SK-MEL-5 (cell line): ENCODE data around the gene SAMD1. TPM values are rescaled to one million over a fixed set of nuclear protein-coding genes. Genes with fewer than 3 reads are reported as not detected.

Source experiments
- DNase-seq: peaks from one replicate; pipeline ENCODE4 v3.0.0-alpha.2; 2016; ENCODE audit warnings: low read depth, low spot score
- in situ Hi-C: cut with HindIII; loops from 2 replicates; pipeline ENCODE4 v1.10.0; 2016; ENCODE audit warnings: low sequenced_read_pairs, high pct_unique_total_duplicates, low pct_unique_long_range_greater_than_20kb
- polyA plus RNA-seq, 2 experiments: library from polyadenylated mRNA; depleted of rRNA; stranded (reverse); fragments of >200 nt; gene quantifications; 2 replicates each; pipeline ENCODE4 v1.2.3, GENCODE V29; 2015
- total RNA-seq: library from RNA; depleted of rRNA; stranded (reverse); fragments of >200 nt; shearing (Covaris generic); gene quantifications from 2 replicates; pipeline ENCODE4 v1.2.3, GENCODE V29; 2014; rRNA removed

Gene SAMD1
- 17.2 and 25.9 TPM in 2 replicates for total RNA-seq
- polyA plus RNA-seq (2015; cell fraction: cytosol; rRNA removed), result 36.2 and 38.0 TPM in 2 replicates
- 7.6 and 25.9 TPM in 2 replicates for polyA plus RNA-seq (2015; cell fraction: nucleus; rRNA removed)

DNA sequence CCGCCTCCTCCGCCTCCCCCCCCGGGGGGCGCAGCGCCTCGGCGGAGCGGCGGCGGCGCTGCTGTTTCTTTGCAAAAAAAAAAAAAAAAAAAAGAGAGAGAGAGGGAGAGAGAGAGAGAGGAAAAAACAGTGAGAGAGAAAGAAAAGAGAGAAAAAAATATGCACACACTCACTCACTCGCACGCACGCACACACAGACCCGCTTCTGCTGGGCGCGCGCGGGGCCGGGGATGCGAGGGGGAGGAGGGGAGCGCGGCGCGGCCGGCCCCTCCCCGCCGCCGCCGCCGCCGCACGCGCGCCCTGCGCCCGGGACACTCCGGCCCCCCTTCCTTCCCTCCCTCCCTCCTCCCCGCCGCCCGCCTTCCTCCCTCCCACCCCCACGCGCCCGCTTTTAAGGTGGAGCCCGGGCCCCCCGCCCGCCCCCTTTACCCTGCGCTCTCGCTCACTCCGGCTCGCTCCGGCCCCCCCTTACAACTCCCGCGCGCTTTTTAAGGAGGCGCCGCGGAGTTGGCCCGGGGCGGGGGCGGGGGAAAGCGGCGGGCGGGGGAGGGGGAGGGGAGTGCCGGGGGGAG is at the start of gene SAMD1:
SAMD1 (minus strand) TSS at position 243 of the 572 bp plus-strand sequence.
- DNase-seq, result peak; percentile 72
- in situ Hi-C loops, result no loop called here

DNA sequence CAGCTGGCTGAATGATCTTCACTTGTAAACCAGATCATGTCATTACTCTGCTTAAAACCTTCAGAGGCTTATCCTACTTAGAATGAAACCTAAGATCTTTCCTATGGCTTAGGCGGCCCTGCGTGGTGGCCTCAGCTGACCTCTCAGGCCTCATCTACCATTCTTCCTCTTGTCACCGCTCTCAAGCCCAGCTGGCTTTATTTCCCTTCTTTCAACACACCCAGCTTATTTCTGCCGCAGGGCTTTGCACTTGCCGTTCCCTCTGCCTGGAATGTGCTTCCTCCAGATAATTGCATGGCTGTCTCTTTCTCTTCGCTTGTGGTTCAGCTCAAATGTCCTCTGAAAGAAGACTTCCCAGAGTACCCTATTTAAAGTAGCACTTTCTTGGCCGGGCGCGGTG is 49.4 kb upstream of the SAMD1 start:
- peak; percentile 63 for DNase-seq
- in situ Hi-C loops, result no loop called here

DNA sequence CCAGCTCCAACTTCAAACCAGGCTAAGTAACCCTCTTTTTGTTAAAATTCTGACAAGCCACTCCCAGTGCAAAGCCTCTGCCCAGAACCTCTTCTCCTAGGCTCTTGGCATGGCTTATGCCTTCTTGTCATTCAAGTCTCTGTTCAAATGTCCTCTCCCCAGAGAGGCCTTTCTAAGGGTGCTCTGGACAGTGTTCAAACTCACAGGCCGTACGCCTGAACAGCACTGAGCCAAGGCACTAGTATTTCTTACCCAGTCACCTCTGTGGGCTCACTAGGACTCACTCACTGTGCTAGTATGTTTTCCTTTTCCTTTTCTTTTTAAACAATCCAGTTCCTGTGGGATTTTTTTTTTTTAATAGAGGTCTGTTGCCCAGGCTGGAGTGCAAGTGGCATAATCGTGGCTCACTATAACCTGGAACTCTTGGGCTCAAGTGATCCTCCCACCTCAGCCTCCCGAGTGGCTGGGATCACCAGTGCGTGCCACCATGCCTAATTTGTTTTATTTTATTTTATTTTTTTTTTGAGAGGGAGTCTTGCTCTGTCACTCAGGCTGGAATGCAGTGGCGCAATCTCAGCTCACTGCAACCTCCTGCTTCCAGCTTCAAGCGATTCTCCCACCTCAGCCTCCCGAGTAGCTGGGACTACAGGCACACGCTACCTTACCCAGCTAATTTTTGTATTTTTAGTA is 48.2 kb upstream of the SAMD1 start:
- DNase-seq, result no peak
- in situ Hi-C loops, result no loop called here

DNA sequence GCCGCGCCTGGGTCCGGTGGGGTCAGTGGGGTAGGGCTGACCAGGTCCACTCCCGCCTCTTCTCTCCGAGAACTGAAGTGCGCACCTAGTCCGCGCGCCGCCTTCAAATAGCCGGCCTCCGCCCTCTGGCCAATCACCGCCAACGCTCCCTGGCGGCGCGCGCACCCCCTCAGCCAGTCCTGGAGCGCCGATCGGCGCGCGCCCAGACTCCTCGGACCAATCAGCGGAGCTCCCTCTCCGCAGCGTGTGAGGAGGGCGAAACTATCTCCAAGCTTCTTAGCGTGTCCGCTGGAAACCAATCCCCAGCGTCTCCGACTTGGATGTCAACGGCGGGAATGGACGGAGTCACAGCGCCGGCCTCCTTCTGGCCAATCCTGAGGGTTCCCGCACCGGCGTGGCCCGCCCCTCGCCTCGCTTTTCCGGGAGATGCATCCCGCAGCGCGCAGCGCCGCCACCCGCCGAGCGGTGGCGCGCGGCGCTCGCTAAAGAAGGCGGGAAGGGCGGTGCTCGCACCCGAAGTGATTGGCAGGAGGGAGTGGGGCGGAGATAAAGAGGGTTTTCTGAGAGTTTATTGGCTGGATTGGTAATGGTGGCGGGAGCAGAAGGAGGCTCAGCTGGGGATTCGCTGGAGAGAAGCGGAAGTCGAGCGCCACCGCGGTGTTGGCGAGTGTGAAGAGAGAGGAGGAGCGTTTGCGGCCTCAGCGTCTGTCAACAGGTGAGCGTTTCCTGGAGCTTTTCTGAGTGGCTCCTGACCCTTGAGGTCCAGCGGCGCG is 46.1 kb upstream of the SAMD1 start, which contains the start of gene ASF1B:
ASF1B (minus strand) TSS at position 81 of the 773 bp plus-strand sequence. CDS start 133 bp downstream, outside the sequence.
- in situ Hi-C loops, result no loop called here
- peak; percentile 98 for DNase-seq

DNA sequence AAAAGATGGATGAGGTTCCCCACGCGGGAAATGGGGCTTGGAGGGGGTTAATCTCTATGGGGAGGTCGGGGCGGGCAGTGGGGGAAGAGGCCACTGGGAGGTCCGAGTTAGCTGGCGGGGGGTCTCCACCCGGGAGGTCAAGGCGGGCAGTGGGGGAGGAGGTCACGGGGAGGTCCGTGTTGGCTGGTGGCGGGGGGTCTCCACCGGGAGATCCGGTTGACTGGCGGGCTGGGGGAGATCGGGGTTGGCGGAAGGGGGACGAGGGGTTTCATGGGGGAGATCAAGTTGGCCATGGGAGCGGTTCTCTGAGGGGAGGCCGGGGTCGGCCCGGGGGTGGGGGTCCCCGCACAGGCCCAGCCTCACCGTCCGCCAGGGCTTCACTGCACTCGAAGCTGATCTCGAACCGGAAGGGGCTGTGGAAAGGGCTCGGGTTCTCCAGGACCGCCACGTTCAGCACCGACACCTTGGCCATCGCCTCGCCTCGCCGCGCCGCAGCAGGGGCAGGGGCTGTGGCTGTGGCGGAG is 45.5 kb upstream of the SAMD1 start:
- DNase-seq, result no peak

DNA sequence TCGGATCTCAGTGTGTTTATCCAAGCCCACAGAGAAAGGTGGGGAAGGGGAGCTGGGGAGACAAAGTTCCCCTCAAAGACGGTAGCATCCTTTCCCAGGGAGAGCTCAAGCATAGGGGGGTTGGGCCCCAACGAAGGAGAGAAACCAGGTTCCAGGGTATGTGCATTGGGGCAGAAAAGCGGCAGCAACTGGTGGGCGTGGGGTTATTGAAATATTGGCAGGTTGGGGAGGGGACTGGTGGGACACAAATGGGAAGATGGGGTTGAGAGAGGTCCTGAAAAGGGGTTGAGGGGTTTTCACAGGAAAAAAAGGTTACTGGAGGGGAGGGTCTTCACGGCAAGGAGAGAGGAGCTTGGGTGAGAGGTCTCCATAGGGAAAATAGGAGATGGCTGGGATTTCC is 44.8 kb upstream of the SAMD1 start:
- no peak for DNase-seq
- in situ Hi-C loops, result no loop called here

More for the DNA sequence above, 45.5 kb upstream of the SAMD1 start:
- in situ Hi-C loops, result no loop called here

DNA sequence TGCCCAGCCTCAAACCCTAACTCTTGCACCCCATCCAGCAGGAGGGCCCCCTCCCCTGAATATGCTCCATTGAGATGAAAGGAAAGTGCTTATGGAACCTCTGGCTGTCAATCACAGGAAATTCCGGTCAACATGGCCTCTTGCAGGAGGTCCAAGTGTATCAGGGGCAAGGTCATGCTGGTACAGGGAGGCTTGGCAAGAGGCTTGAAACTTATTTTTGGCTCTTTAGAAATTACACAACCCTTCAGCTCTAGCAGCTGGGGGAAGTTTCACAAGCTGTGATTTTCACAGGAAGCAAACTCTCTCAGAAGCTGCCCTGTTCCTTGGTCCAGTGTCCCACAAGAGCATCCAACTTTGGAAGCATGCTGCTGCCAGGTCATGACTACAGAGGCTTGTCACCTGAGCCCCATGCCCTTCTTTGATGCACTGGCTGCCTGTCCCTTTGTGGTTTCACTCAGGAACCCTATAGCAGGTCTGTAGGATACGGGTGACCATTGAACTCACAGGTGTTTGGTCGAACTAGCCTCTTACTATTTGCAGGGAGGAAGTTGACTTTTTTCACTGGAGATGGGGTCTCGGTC is 37.5 kb upstream of the SAMD1 start:
- no peak for DNase-seq
- in situ Hi-C loops, result no loop called here

DNA sequence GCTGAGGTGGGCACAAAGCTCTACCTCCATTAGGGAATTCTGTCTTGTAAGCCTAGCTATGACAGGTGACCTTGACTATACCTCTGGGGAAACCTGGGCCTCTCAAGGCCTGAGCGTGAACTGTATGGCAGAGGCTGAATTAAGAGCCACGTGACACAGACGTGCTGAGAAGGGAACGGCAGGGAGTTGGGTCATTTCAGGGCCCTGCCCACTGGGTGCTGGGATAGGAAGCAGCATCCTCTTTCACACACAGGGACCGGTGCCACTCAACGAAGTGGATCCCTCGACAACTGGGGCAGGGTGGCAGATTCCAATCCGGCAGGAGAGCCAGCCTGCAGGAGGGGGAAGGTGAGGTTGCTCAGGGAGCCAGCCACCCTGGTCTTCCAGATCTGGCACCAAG is 36.6 kb upstream of the SAMD1 start:
- in situ Hi-C loops, result no loop called here
- DNase-seq, result no peak

DNA sequence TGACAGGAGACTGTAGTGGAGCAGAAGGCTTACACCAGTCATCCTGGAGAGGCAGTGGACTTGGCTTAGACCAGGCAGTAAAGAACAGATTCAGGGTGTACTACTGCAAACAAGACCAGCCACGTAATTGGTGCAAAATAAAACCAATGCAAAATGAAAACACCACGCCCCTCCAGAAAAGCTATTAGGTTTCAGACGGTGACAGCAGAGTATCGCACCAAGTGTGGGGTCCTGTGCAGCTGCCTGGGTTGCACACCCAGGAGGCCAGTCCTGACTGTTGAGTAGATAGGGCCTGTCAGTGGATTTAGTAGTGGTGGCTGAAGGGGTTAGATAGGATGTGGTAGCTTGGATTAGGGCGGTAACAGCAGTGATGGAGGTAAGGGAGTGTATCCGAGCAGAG is 32.4 kb upstream of the SAMD1 start:
- DNase-seq, result no peak
- in situ Hi-C loops, result no loop called here

DNA sequence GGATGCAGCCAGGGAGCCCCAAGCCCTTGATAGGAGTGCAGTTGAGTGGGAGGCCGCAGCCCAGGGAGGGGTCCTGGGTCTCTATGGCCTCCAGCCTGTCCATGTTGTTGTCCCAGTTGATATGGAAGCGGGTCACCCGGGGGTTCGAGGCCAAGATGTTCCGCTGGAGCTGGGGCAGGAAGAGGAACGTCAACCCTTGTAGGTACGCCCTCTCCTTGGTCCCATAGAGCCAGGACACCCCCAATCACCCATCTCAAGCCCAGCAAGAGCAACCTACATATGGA is 29.9 kb upstream of the SAMD1 start:
- DNase-seq, result no peak
- in situ Hi-C loops, result no loop called here

DNA sequence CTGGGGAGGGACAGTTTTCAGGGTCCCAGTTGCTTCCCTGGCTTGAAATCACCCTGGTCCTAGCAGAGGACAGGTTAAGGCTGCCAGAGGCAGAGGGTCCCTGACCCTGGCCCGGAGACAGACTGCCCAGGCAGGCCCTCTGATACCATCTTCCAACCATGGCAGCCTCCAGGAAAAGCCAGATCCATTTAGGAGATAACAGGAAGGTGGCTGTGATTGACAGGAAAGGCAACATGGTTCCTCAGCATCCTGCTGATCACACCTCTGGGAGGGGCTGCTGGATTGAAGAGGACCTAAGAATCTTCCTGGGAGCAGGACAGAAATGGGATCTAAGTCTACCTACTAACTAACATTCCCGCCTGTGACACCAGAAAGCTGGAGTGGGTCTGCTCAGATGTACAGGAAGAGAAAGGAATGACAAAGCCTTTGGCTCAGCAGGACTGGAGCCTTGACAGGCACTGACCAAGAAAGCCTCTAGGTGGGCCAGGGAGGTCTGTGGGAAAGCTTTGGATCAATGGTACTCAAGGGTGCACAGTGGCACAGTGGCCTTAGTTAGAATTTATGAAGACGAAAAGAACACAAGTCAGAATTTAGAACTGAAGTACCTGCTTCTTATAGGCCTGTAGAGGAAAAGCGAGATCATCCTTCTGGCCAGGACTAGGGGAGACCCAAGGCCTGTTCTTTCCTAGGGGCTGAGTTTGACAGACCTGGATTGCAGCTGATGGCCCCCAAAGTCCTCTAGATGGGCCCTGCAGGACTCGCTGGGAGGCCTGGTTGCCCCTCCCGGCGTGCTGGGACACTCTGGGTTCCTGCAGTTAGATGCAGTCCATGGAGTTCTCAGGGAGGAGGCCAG is 29.3 kb upstream of the SAMD1 start:
- DNase-seq, result no peak
- in situ Hi-C loops, result no loop called here

DNA sequence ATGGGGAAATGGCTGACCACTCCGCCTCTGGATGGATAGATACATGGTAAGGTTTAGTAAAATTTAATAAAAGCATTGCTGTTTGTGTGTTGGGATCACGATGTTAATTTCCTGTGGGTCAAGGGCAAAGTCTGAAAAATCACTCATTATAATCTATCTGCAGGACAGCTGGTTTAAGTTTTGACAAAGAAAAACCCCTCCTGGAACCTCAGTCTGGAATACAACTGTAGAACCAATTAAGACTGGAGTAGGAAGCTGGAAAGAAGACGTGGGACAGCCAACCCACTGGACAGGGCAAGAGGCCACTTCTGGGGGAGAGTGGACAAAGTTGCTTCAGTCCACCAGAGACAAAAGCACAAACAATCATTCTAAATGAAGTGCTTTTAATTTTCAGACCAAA is 28.6 kb upstream of the SAMD1 start:
- in situ Hi-C loops, result no loop called here
- DNase-seq, result no peak

DNA sequence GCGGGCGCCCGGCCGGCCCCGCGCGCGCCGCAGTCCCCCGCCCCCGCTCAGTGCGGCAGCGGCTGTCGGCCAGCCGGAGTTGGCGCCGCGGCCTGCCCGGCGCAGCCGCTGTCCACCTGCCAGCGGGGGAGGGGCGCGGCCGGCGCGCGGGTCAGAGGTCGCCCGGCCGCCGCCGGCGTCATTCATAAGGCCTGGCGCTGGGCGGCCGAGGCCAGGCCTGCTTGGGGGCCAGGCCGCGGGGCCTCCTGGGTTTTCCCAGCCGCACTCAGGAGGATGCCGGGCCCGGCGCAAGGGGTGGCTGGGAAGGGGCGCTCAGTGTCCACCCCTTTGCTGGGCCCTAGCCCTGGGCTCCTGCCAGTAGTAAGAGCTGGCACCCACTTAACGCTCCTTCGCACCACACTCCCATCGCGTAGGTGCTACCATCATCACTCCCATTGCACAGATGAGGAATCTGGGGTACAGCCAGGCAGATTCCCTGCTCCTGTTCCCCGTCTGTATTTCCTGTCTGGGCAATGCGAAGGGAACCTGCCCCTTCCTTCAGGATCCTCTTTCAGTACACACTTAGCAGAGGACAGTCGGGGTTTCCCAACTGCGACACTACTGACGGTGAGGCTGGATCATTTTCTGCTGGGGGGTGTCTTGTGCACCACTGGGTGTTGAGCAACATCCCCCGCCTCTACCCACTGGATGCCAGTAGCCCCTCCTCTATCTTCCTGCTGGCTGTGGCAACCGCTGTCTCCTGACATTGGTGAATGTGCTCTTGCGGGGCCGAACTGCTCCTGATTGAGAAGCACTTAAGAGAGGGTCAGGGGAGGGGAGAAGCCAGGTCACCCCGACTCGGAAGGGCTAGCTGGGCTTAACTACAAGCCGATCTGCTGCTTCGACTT is 27.9 kb upstream of the SAMD1 start:
- DNase-seq, result no peak
- in situ Hi-C loops, result no loop called here

DNA sequence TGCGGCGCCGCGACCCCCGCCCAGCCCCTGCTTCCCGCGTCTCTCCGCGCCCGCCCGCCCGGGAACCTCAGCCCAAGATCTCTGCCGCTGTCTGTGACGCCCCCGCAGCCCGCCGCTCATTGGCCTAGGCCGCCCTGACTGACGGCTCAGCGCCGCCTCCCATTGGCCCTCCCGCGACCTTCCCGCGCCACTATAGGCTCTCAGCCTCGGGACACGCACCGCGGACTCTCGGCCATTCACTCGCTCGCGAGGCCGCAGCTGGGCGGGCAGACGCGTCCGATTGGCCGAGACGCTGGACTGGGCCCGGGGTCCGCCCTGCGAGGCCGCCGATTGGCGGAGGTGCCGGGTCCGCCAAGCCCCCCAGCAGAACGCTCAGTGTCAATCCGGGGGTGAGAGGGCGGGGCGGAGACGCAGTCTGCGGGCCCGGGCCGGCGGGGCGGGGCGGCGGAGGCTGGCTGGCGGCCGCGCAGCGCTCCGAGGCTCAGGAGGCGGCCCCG is 27.2 kb upstream of the SAMD1 start, which contains the start of gene PRKACA:
PRKACA (minus strand) TSS at position 95 of the 497 bp plus-strand sequence. CDS start 215 bp downstream, outside the sequence.
- in situ Hi-C loops, result no loop called here
- peak; percentile 97 for DNase-seq

DNA sequence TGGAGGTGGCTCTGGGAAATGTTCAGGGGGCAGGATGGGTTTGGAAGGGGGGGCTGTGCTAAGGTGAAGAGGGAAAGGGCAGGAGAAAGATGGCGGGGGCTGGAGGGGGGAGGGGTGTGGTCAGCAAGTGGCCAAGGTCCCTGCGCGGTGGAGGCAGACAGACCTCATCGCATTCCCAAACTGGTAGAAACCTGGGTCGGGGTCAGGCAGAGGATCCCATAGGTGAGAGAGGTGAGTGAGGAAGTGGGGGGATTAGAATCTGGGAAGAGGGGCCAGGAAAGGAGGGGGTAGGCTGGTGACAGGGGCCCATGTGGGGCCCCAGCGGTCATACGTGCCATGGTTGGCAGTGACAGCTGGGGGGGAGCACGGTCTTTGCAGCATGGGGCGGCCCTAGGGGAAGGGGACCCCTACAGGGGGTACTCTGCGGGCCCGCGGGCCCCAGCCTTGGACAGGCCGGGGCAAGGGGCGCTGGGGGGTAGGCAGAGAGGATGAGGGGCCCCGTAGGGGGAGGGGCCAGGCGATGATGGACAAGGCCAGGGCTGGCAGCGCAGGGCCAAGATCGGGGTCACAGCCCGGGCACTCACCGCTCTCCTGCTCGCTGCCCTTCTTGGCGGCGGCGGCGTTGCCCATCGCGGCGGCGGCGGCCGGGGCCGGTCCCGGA is 26.5 kb upstream of the SAMD1 start:
- no peak for DNase-seq
- in situ Hi-C loops, result no loop called here

DNA sequence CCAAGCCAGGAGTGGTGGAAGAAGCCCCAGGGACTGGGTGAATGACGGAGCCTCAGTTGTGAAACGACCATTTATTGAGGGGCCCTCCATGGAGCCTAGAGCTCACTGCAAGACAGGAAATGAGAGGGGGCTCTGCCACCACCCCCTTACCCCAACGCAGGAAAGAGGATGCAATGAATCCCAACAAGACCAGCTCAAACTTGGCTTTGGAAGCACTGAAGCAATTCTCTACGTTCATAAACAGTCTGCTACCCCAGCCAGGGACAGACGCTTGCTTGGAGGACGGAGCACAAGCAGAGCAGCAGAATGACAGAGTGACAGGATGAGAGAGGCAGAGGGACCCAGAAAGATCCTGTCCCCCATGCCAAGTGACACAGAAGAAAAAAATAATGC is 26.0 kb upstream of the SAMD1 start:
- no peak for DNase-seq
- in situ Hi-C loops, result no loop called here
